HCT116 (cell line): Measurements from ENCODE around the gene SF1. TPM values are rescaled to one million over a fixed set of nuclear protein-coding genes. Genes with fewer than 3 reads are reported as not detected.

Source experiments
- ATAC-seq: fragments of 200-7000 bp; cut with Tn5 transposase; 2 replicates; pipeline ENCODE4 v1.9.1; 2020; ENCODE audit warnings: mild to moderate bottlenecking, moderate library complexity
- BruUV-seq: library from RNA; stranded (reverse); fragments of 400-500 nt; replicated peaks from 2 replicates; lab custom pipeline; 2021; lab: Mats Ljungman, UMichigan
- CTCF ChIA-PET: fragments of 300-600 bp; sonication (Branson Sonifier 250); formaldehyde crosslinking; loops from one replicate; lab custom pipeline; 2021; ENCODE audit warnings: antibody characterized with exemption; lab: Charles Lee
- POLR2A ChIA-PET: fragments of 300-600, 350-600 bp; sonication (Branson Sonifier 250); formaldehyde crosslinking; loops from one replicate; lab custom pipeline; 2021; ENCODE audit warnings: antibody characterized with exemption; lab: Charles Lee
- RAD21 ChIA-PET, 2 experiments: fragments of 300-600 bp; sonication (Branson Sonifier 250); formaldehyde crosslinking; loops; one replicate each; lab custom pipeline; 2023; ENCODE audit warnings: low total read pairs in 2 of 2; ENCODE audit not compliant: uncharacterized antibody in 2 of 2, unreplicated experiment in 2 of 2, low non-redundant PET in 1 of 2; lab: Charles Lee
- DNase-seq: peaks from one replicate; pipeline ENCODE4 v3.0.0-alpha.2; 2010; ENCODE audit warnings: low read depth, low spot score
- H2AFZ ChIP-seq: fragments of 200-600 bp; shearing (Covaris generic), sonication (generic); 2 replicates; pipeline ENCODE4 v1.6.1; 2017; ENCODE audit warnings: low read depth, mixed run types, mixed read lengths, antibody characterized with exemption, low read length; ENCODE audit not compliant: poor library complexity, severe bottlenecking
- H3K27ac ChIP-seq: 2 replicates; pipeline ENCODE4 v1.5.1; 2012; ENCODE audit warnings: low read depth, low read length
- H3K27me3 ChIP-seq: fragments of 200-600 bp; sonication (generic); 2 replicates; pipeline ENCODE4 v1.6.1; 2016; ENCODE audit warnings: mixed run types, low read length, mixed read lengths; ENCODE audit not compliant: insufficient read depth
- H3K36me3 ChIP-seq, 2 experiments: fragments of 200-500 bp in 1 of 2; fragments of 200-600 bp in 1 of 2; sonication (Bioruptor generic) in 1 of 2; sonication (generic) in 1 of 2; 2 replicates each; pipeline versions ENCODE4 v1.5.1 to v1.6.1; 2014 to 2016; ENCODE audit warnings: low read length in 2 of 2, inconsistent platforms in 1 of 2, mixed read lengths in 1 of 2, mixed run types in 1 of 2; ENCODE audit not compliant: insufficient read depth in 2 of 2, control insufficient read depth in 1 of 2
- H3K4me1 ChIP-seq, 2 experiments: fragments of 200-600 bp in 1 of 2; sonication (generic) in 1 of 2; 2 replicates each; pipeline versions ENCODE4 v1.5.1 to v1.6.1; 2012 to 2017; ENCODE audit warnings: low read length in 2 of 2, inconsistent platforms in 1 of 2, mild to moderate bottlenecking in 1 of 2, mixed read lengths in 1 of 2, mixed run types in 1 of 2, moderate library complexity in 1 of 2; ENCODE audit not compliant: insufficient read depth in 2 of 2, control insufficient read depth in 1 of 2
- H3K4me2 ChIP-seq: fragments of 200-600 bp; sonication (generic); 2 replicates; pipeline ENCODE4 v1.6.1; 2017; ENCODE audit warnings: mixed run types, low read length, mixed read lengths
- H3K4me3 ChIP-seq, 2 experiments: fragments of 200-600 bp in 1 of 2; sonication (generic) in 1 of 2; replicated peaks in 1 of 2; 2 replicates each; pipeline ENCODE4 v1.5.1; 2011 to 2016; ENCODE audit warnings: low read length in 2 of 2, control low read depth in 1 of 2, low read depth in 1 of 2, mild to moderate bottlenecking in 1 of 2, mixed read lengths in 1 of 2, mixed run types in 1 of 2
- H3K79me2 ChIP-seq: fragments of 200-600 bp; sonication (generic); 2 replicates; pipeline ENCODE4 v1.6.1; 2017; ENCODE audit warnings: mild to moderate bottlenecking, mixed run types, low read length, moderate library complexity, mixed read lengths; ENCODE audit not compliant: insufficient read depth
- H3K9ac ChIP-seq: fragments of 200-600 bp; sonication (generic); 2 replicates; pipeline ENCODE4 v1.6.1; 2016; ENCODE audit warnings: low read length, mixed read lengths
- H3K9me2 ChIP-seq: fragments of 200-600 bp; sonication (generic), shearing (Covaris generic); 2 replicates; pipeline ENCODE4 v1.6.1; 2017; ENCODE audit warnings: mixed run types, mild to moderate bottlenecking, moderate library complexity; ENCODE audit not compliant: insufficient read depth
- H3K9me3 ChIP-seq, 2 experiments: fragments of 200-500 bp in 1 of 2; fragments of 200-600 bp in 1 of 2; sonication (Bioruptor generic) in 1 of 2; sonication (generic) in 1 of 2; 2 replicates each; pipeline ENCODE4 v1.6.1; 2014 to 2017; ENCODE audit warnings: low read length in 2 of 2, mixed read lengths in 2 of 2, inconsistent platforms in 1 of 2, low read depth in 1 of 2, mild to moderate bottlenecking in 1 of 2, mixed run types in 1 of 2, moderate library complexity in 1 of 2; ENCODE audit not compliant: control insufficient read depth in 1 of 2, insufficient read depth in 1 of 2
- H4K20me1 ChIP-seq: fragments of 200-600 bp; sonication (generic), shearing (Covaris generic); 2 replicates; pipeline ENCODE4 v1.6.1; 2017; ENCODE audit warnings: mixed run types, mild to moderate bottlenecking, moderate library complexity; ENCODE audit not compliant: insufficient read depth
- CBX3 ChIP-seq: IDR thresholded peaks from 2 replicates; pipeline ENCODE4 v1.6.1; 2012; ENCODE audit warnings: low read depth
- RAD21 ChIP-seq: IDR thresholded peaks from 2 replicates; pipeline ENCODE4 v1.6.1; 2012; ENCODE audit warnings: low read depth, mild to moderate bottlenecking
- SIN3A ChIP-seq: IDR thresholded peaks from 2 replicates; pipeline ENCODE4 v1.6.1; 2012; ENCODE audit warnings: low read depth
- SRF ChIP-seq: IDR thresholded peaks from 2 replicates; pipeline ENCODE4 v1.6.1; 2012; ENCODE audit warnings: low read depth
- ZBTB33 ChIP-seq: IDR thresholded peaks from 2 replicates; pipeline ENCODE4 v1.6.1; 2011; ENCODE audit warnings: mild to moderate bottlenecking, low read length, moderate library complexity; ENCODE audit not compliant: insufficient replicate concordance; ENCODE audit errors: extremely low read depth
- ZFX ChIP-seq: fragments of 450-650 bp; IDR thresholded peaks from 2 replicates; pipeline ENCODE4 v1.6.1; 2017
- intact Hi-C: fragments of 100-400 bp; cut with micrococcal nuclease; formaldehyde crosslinking; loops from 2 replicates; pipeline ENCODE4 v1.10.0; 2022
- total RNA-seq: library from RNA; stranded (reverse); gene quantifications from one replicate; pipeline ENCODE4 v1.2.1, GENCODE V29; 2021; ENCODE audit not compliant: unreplicated experiment
- TF ChIP-seq, protein P1 (sequence below): IDR thresholded peaks from 2 replicates; pipeline ENCODE4 v1.6.1; 2012
- TF ChIP-seq, protein P2 (sequence below): IDR thresholded peaks from 2 replicates; pipeline ENCODE4 v1.6.1; 2012; ENCODE audit warnings: low read depth

SF1 gene
- total RNA-seq, 1 experiment from 2014 or later: 403 TPM

DNA sequence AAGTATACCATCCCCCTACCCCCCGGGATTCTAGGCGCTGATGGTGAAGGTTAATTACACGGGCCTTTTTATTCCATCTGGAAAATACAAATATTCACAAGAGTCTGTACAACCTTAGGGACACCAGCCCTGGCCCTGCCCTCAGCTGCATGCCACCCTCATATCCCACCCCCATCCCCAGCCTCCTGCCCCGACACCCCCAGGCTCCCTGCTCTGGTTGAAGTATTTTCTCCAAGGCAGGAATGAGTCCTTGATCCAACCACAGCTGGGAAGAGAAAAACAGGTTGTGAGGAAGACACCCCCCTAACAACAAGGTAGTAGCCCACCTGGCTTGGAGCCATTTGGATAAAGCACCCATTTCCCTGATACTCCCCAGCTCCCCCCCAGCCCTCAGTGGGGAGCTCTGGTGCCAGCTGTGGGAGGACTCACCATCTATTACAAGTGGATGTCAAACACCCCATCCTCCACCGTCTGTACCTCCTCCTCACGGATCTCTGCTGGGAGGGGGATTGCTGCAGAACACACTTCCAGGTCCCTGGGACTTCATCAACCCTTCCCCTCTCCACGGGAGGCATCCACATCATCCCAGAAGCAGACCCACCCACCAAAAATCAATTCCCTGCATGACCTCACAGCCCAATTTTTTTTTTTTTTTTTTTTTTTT lies 51.3 kb downstream of the SF1 start:
- no peak overlapping the region for H3K4me3 ChIP-seq
- POLR2A ChIA-PET: interaction anchor here (0.7 kb wide), 1 partner anchor 385 kb away, joined by 3 read pairs; no protein-coding TSS in a partner anchor
- H3K27ac ChIP-seq: no peak overlapping the region
- no peak overlapping the region for H2AFZ ChIP-seq
- TF ChIP-seq RAD21 (no peak), ZBTB33 (no peak), SRF (no peak), CBX3 (no peak), ZFX (no peak), SIN3A (no peak)
- TF ChIP-seq, protein P1, sequence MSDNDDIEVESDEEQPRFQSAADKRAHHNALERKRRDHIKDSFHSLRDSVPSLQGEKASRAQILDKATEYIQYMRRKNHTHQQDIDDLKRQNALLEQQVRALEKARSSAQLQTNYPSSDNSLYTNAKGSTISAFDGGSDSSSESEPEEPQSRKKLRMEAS: no peak
- intact Hi-C loops: no loop called here
- H3K4me1 ChIP-seq: peaks cover 0 to 18% of the 10 kb centered on the region in 2 experiments; a peak in 2 of 4 replicates
- RAD21 ChIA-PET: no interaction called here
- H3K36me3 ChIP-seq: no peaks in the 10 kb centered on the region
- no peaks in the 10 kb centered on the region for H3K9me2 ChIP-seq
- CTCF ChIA-PET: interaction anchor here (0.8 to 2.6 kb wide), 2 partner anchors 38 to 76 kb away, joined by 3 to 5 read pairs; no protein-coding TSS in a partner anchor
- no peaks in the 10 kb centered on the region for H3K79me2 ChIP-seq
- DNase-seq (no peak), ATAC-seq (no peak)
- no peak overlapping the region for H3K4me2 ChIP-seq
- H4K20me1 ChIP-seq: no peaks in the 10 kb centered on the region
- no peak overlapping the region for H3K9ac ChIP-seq
- H3K9me3 ChIP-seq: no peaks in the 10 kb centered on the region
- no TSS peak for BruUV-seq
- H3K27me3 ChIP-seq: no peaks in the 10 kb centered on the region

GRCh38 chr11:64726211-64726641 lies 52.1 kb downstream of the SF1 start:
- ATAC-seq (no peak), DNase-seq (no peak)
- intact Hi-C loops: no loop called here
- H3K36me3 ChIP-seq: no peaks in the 10 kb centered on the region
- no peak overlapping the region for H3K9ac ChIP-seq
- CTCF ChIA-PET: interaction anchor here (2.6 kb wide), 1 partner anchor 38 kb away, joined by 5 read pairs; no protein-coding TSS in a partner anchor
- H4K20me1 ChIP-seq: no peaks in the 10 kb centered on the region
- no TSS peak for BruUV-seq
- POLR2A ChIA-PET: no interaction called here
- H3K27ac ChIP-seq: no peak overlapping the region
- no peaks in the 10 kb centered on the region for H3K9me2 ChIP-seq
- RAD21 ChIA-PET: no interaction called here
- H3K9me3 ChIP-seq: no peaks in the 10 kb centered on the region
- TF ChIP-seq, protein P2, sequence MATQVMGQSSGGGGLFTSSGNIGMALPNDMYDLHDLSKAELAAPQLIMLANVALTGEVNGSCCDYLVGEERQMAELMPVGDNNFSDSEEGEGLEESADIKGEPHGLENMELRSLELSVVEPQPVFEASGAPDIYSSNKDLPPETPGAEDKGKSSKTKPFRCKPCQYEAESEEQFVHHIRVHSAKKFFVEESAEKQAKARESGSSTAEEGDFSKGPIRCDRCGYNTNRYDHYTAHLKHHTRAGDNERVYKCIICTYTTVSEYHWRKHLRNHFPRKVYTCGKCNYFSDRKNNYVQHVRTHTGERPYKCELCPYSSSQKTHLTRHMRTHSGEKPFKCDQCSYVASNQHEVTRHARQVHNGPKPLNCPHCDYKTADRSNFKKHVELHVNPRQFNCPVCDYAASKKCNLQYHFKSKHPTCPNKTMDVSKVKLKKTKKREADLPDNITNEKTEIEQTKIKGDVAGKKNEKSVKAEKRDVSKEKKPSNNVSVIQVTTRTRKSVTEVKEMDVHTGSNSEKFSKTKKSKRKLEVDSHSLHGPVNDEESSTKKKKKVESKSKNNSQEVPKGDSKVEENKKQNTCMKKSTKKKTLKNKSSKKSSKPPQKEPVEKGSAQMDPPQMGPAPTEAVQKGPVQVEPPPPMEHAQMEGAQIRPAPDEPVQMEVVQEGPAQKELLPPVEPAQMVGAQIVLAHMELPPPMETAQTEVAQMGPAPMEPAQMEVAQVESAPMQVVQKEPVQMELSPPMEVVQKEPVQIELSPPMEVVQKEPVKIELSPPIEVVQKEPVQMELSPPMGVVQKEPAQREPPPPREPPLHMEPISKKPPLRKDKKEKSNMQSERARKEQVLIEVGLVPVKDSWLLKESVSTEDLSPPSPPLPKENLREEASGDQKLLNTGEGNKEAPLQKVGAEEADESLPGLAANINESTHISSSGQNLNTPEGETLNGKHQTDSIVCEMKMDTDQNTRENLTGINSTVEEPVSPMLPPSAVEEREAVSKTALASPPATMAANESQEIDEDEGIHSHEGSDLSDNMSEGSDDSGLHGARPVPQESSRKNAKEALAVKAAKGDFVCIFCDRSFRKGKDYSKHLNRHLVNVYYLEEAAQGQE: no peak
- H2AFZ ChIP-seq: no peak overlapping the region
- no peaks in the 10 kb centered on the region for H3K27me3 ChIP-seq
- no peaks in the 10 kb centered on the region for H3K79me2 ChIP-seq
- H3K4me1 ChIP-seq: peaks cover 0 to 18% of the 10 kb centered on the region in 2 experiments; a peak in 2 of 4 replicates
- H3K4me3 ChIP-seq: no peak overlapping the region
- no peak overlapping the region for H3K4me2 ChIP-seq
